Activated T-cell treated with anti-CD3 and anti-CD28 coated beads, Interleukin-2, amount 50 U/mL, for 1 hour (primary cell): ENCODE measurements around the gene REXO1.

ENCODE experiments used
- DNase-seq: peaks from one replicate; pipeline ENCODE4 v3.0.0-alpha.2; 2020

The REXO1 gene

GRCh38 chr19:1765904-1766799 is 82.1 kb downstream of the REXO1 start:
- no peak for DNase-seq
